ENCODE measurements around the gene ATXN1. TPM values are rescaled to one million over a fixed set of nuclear protein-coding genes. Genes with fewer than 3 reads are reported as not detected.

ATXN1 gene
- total and polyA plus RNA-seq, 2 of the 13 experiments (the other 11 are each of a cell fraction or from before 2014, with no cell fraction given) = 20.7 to 39.5 TPM

DNA sequence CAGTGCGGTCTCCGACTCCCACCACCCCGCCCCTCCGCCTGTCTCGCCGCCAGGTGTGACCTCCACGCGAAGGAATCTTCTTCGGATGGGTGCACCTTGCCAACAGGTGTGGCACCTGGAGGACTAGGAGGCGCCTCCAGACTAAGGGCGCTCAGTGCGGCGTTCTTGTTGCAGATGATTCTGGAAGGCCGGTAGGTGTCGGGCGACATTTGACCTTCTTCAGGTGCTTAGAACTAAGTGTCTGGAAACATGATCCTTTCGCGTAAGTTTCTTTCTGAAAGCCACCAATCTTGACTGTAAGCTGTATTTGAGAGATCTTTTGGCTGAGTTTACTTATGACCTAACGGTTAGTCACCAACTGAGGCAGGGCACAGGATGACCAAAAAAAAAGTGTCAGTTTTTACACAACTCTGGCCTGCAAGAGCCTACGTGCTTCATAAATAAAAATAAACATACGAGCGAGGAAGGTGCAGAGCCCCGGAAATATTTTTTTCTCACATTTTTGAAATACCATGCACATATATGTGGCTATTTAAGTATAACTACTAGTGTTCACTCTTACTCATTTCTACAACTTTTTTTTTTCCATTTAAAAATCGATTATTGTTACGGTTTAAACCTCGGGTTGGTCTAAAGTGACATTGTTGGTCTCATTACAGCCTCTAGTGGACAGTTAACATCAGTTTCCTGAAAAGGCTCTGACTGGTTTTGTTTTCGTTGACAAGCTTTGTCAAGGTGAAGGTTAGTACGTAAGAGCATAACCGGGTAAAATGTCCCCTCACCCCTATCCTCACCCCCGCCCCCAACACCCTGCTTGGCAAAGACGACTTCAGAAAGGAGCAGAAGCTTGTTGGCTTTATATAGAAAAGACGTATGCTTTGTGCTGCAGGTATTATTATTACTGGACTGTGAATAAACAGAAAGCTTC, 1.6 kb upstream of the ATXN1 start (continued):
- peak; percentile 75; the same call in 1 of the 2 replicates for TF ChIP-seq CREB3 (CRISPR knock-in tag; IDR thresholded peaks at IDR 0.05)
- 0 out of 2 replicates have a peak, but pooled peaks have one; percentile 53 for TF ChIP-seq KLF6 (CRISPR knock-in tag; IDR thresholded peaks at IDR 0.05)
- no peak for TF ChIP-seq IRX3 (CRISPR knock-in tag; IDR thresholded peaks at IDR 0.05; ENCODE audit: borderline replicate concordance, low read depth)
- no peak for TF ChIP-seq STAT5B (CRISPR knock-in tag; IDR thresholded peaks at IDR 0.05)
- TF ChIP-seq ZNF782 (CRISPR knock-in tag; IDR thresholded peaks at IDR 0.05; ENCODE audit: borderline replicate concordance) = no peak
- TF ChIP-seq ETV6 (CRISPR knock-in tag; conservative IDR thresholded peaks at IDR 0.05) = no peak
- TF ChIP-seq SOX13 (IDR thresholded peaks at IDR 0.05) = no peak
- TF ChIP-seq SOX13 (CRISPR knock-in tag; conservative IDR thresholded peaks at IDR 0.05 in 1 of 2, IDR thresholded peaks at IDR 0.05 in 1 of 2) = peak in 1 of 2 experiments; percentile 30; a peak in 1 of 4 replicates
- TF ChIP-seq ZNF205 (CRISPR knock-in tag; IDR thresholded peaks at IDR 0.05) = peak; percentile 32; the same call in 1 of the 2 replicates
- peak; percentile 84; the same call in 1 of the 2 replicates for TF ChIP-seq SMAD3 (CRISPR knock-in tag; IDR thresholded peaks at IDR 0.05)
- TF ChIP-seq CREM (IDR thresholded peaks at IDR 0.05) = 0 out of 2 replicates have a peak, but pooled peaks have one; percentile 20
- no peak for TF ChIP-seq CREM (CRISPR knock-in tag; IDR thresholded peaks at IDR 0.05)
- no peak for TF ChIP-seq HNF4G (IDR thresholded peaks at IDR 0.05; ENCODE audit: borderline replicate concordance, low read depth, low read length)
- no peak for TF ChIP-seq HNF4G (CRISPR knock-in tag; IDR thresholded peaks at IDR 0.05; ENCODE audit: borderline replicate concordance, low read depth)
- peak; percentile 44; the same call in 1 of the 3 replicates for TF ChIP-seq MXI1 (IDR thresholded peaks at IDR 0.05; ENCODE audit: borderline replicate concordance, low read depth, low read length)
- peak; percentile 45; the same call in 1 of the 2 replicates for TF ChIP-seq SIN3A (IDR thresholded peaks at IDR 0.05; ENCODE audit: borderline replicate concordance, low read depth, low read length)
- 0 out of 2 replicates have a peak, but pooled peaks have one; percentile 74 for TF ChIP-seq GZF1 (CRISPR knock-in tag; IDR thresholded peaks at IDR 0.05)
- peak; percentile 5; the same call in 1 of the 2 replicates for TF ChIP-seq ZSCAN21 (CRISPR knock-in tag; IDR thresholded peaks at IDR 0.05; ENCODE audit: borderline replicate concordance)
- 0 out of 2 replicates have a peak, but pooled peaks have one; percentile 40 for TF ChIP-seq CREB1 (IDR thresholded peaks at IDR 0.05)
- TF ChIP-seq CREB1 (CRISPR knock-in tag; IDR thresholded peaks at IDR 0.05) = 0 out of 2 replicates have a peak, but pooled peaks have one; percentile 20
- no peak; the same call in 1 of the 2 replicates for TF ChIP-seq KDM5B (CRISPR knock-in tag; IDR thresholded peaks at IDR 0.05; ENCODE audit: borderline replicate concordance)
- TF ChIP-seq NR2F2 (IDR thresholded peaks at IDR 0.05; ENCODE audit: borderline replicate concordance, low read depth) = 0 out of 2 replicates have a peak, but pooled peaks have one; percentile 7
- TF ChIP-seq MAX (IDR thresholded peaks at IDR 0.05) = peak; percentile 59; the same call in 1 of the 2 replicates
- TF ChIP-seq HNF4A (CRISPR knock-in tag; IDR thresholded peaks at IDR 0.05) = no peak
- no peak for TF ChIP-seq ZNF747 (CRISPR knock-in tag; IDR thresholded peaks at IDR 0.05; ENCODE audit: borderline replicate concordance)
- peak; percentile 75 for TF ChIP-seq ZBTB25 (CRISPR knock-in tag; IDR thresholded peaks at IDR 0.05)
- TF ChIP-seq SAFB2 (CRISPR knock-in tag; IDR thresholded peaks at IDR 0.05; ENCODE audit: borderline replicate concordance, low read depth) = 0 out of 2 replicates have a peak, but pooled peaks have one; percentile 42
